ENCODE results near the gene PTGES3. TPM values are rescaled to one million over a fixed set of nuclear protein-coding genes. Genes with fewer than 3 reads are reported as not detected.
"Not testable (repeated sequence)": the region's sequence is repeated elsewhere in the genome, so short reads cannot be mapped to it uniquely, and the experiment has no call there.

Gene PTGES3
- total and polyA plus RNA-seq, 11 donors: 48.0 to 125 (median 103) TPM

DNA sequence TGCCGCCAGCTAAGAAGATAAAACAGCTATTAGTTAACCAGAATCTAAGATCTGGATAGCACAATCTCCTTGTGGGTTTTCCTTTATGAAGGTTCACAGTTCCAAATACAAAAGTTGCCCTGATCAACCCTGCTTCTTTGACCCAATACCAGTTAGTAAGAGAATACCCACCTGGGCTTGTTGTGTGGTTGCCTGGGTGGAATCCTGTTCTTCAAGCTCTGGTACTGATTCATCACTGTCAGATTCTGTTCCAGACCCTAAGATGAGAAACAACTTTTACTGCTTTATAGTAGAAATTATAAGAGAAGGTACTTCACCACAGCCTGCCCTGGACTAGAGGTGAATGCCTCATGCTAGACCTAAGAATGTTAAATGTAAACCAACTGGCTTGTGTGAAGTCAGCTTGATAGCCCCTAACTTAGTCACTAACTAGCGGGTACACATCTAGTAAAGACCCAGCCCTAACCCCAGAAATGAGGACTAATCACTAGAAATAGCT, 26.4 kb upstream of the PTGES3 start:
- Histone ChIP-seq H3K9me3 (no peaks in the 10 kb centered on the region), H3K27me3 (no peaks in the 10 kb centered on the region), H3K36me3 (peaks cover 3 to 70% (median 65%) of the 10 kb centered on the region in 9 donors), H3K27ac (no peak overlapping the region), H3K4me1 (peaks cover 0 to 38% (median 18%) of the 10 kb centered on the region in 12 donors), H3K4me3 (no peak overlapping the region)
- TF ChIP-seq, protein P1, sequence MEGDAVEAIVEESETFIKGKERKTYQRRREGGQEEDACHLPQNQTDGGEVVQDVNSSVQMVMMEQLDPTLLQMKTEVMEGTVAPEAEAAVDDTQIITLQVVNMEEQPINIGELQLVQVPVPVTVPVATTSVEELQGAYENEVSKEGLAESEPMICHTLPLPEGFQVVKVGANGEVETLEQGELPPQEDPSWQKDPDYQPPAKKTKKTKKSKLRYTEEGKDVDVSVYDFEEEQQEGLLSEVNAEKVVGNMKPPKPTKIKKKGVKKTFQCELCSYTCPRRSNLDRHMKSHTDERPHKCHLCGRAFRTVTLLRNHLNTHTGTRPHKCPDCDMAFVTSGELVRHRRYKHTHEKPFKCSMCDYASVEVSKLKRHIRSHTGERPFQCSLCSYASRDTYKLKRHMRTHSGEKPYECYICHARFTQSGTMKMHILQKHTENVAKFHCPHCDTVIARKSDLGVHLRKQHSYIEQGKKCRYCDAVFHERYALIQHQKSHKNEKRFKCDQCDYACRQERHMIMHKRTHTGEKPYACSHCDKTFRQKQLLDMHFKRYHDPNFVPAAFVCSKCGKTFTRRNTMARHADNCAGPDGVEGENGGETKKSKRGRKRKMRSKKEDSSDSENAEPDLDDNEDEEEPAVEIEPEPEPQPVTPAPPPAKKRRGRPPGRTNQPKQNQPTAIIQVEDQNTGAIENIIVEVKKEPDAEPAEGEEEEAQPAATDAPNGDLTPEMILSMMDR (IDR thresholded peaks at IDR 0.05): no peak
- TF ChIP-seq POLR2A (IDR thresholded peaks at IDR 0.05): no peak
- 96 to 100% (median 98%) methylated on average over 2 of the region's 2 CpGs for WGBS, 4 donors
- ATAC-seq (no peak), DNase-seq (no peak)
- intact Hi-C loops (cut with DNase I): no loop called here

DNA sequence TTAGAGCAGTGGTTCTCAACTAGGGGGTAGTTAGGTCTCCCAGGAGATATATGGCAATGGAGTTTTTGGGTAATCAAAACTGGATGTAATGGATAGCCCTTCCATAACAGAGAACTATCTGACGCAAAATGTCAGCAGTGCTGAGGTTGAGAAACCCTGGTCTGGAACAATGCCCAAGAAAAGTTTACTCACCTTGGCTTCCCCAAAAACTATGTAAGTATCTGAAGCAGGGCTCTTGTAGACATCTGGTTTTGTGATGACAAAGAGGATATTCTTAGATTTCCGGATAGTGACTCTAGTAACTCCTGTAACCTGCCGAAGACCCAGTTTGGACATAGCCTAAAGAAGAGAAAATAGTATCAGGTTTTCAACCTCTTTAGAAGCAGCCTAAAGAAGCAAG, 25.3 kb upstream of the PTGES3 start:
- no peak for ATAC-seq
- 84 to 91% (median 87%) methylated on average over 3 of the region's 3 CpGs for WGBS, 4 donors
- intact Hi-C loops (cut with DNase I): no loop called here
- no peaks in the 10 kb centered on the region for H3K27me3 ChIP-seq
- no peak overlapping the region for H3K27ac ChIP-seq
- no peak for DNase-seq
- peaks cover 0 to 26% (median 9%) of the 10 kb centered on the region in 12 donors for H3K4me1 ChIP-seq
- peaks cover 3 to 60% (median 56%) of the 10 kb centered on the region in 9 donors for H3K36me3 ChIP-seq
- TF ChIP-seq, protein P1 (IDR thresholded peaks at IDR 0.05): no peak
- TF ChIP-seq POLR2A (IDR thresholded peaks at IDR 0.05): no peak
- no peaks in the 10 kb centered on the region for H3K9me3 ChIP-seq
- H3K4me3 ChIP-seq: no peak overlapping the region

DNA sequence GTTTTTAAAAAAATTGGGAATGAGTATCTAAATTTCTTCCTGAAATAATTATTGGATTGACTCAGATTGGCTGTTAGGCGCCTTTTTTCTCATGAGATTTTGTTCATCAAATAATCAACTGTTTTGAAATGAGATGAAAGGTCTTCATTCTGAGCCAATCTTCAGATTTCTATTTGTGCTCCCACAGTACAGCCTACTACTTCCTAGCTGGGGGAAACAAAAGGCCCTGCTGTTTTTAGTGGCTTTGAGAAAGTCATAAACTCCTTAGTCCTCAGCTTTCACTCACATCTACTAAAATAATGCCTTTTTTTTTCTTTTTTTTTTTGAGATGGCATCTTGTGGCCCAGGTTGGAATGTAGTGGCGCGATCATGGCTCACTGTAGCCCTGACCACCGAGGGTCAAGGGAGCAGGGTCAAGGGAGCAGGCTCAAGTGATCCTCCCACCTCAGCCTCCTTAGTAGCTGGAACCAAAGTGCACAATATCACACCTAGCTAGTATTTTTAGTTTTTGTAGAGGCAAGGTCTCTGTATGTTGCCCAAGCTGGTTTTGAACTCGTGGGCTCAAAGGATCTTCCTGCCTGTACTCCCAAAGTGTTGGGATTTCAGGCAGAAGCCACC, 21.8 kb upstream of the PTGES3 start:
- Histone ChIP-seq H3K27ac (no peak overlapping the region), H3K4me3 (no peak overlapping the region), H3K4me1 (peaks cover 0 to 11% (median 0%) of the 10 kb centered on the region in 12 donors), H3K9me3 (no peaks in the 10 kb centered on the region), H3K36me3 (peaks cover 3 to 43% (median 41%) of the 10 kb centered on the region in 9 donors), H3K27me3 (no peaks in the 10 kb centered on the region)
- DNase-seq (no peak), ATAC-seq (peak in 1 of 4 donors; percentile 12)
- WGBS, 4 donors: 80 to 84% (median 83%) methylated on average over 5 of the region's 5 CpGs
- intact Hi-C loops (cut with DNase I): no loop called here
- no peak for TF ChIP-seq POLR2A (IDR thresholded peaks at IDR 0.05)
- TF ChIP-seq, protein P1 (IDR thresholded peaks at IDR 0.05): no peak

DNA sequence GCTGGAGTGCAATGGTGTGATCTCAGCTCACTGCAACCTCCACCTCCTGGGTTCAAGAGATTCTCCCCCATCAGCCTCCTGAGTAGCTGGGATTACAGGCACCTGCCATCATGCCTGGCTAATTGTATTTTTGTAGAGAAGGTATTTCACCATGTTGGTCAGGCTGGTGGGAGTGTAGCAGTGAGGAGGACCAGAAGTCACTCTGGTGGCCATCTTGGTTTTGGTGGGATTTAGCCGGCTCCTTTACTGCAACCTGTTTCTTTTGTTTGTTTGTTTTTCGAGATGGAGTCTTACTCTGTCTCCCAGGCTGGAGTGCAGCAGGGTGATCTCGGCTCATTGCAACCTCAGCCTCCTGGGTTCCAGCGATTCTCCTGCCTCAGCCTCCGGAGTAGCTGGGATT, 16.4 kb upstream of the PTGES3 start:
- not testable (repeated sequence) for ATAC-seq

More for the DNA sequence above, 16.4 kb upstream of the PTGES3 start:
- DNase-seq; H3K4me3 ChIP-seq; H3K9me3 ChIP-seq; H3K27ac ChIP-seq; H3K36me3 ChIP-seq; intact Hi-C loops (cut with DNase I); H3K27me3 ChIP-seq: not testable (repeated sequence)
- peaks cover 0 to 14% (median 0%) of the 10 kb centered on the region in 12 donors for H3K4me1 ChIP-seq
- 84 to 87% (median 87%) methylated on average over 5 of the region's 5 CpGs for WGBS, 4 donors
